ENCODE data around the gene UPP1.

Gene UPP1

DNA sequence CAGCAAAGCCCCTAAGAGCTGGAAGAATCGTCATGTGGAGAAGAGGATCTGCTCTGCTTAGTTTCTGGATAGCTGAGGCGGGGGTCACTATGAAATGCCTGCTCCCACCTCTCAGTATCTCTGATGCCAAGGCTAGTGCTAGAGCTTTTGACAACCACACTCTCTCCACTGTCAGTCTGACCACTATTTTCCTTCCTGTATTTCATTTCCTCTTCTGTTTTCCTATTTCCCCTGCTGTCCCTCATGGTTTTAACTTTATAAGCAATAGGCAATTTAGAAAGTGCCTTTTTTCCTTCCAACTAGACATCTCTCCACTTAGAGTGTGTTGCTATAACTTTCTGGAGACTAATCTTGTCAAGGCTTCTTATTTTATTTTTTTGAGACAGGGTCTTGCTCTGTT, 30.1 kb upstream of the UPP1 start:
- no peak for TF ChIP-seq CTCF (IDR thresholded peaks at IDR 0.05; ENCODE audit: low read depth, low read length, missing control alignments)
- Histone ChIP-seq H3K36me3 (replicated peaks) (no peaks in the 10 kb centered on the region), H3K4me3 (ENCODE audit: low read depth, low read length) (no peak overlapping the region), H3K27me3 (replicated peaks) (no peaks in the 10 kb centered on the region), H3K27ac (no peak overlapping the region)
- in situ Hi-C loops (cut with HindIII; ENCODE audit: low pct_ligation_motif_present, low sequenced_read_pairs) = no loop called here
- DNase-seq = no peak

DNA sequence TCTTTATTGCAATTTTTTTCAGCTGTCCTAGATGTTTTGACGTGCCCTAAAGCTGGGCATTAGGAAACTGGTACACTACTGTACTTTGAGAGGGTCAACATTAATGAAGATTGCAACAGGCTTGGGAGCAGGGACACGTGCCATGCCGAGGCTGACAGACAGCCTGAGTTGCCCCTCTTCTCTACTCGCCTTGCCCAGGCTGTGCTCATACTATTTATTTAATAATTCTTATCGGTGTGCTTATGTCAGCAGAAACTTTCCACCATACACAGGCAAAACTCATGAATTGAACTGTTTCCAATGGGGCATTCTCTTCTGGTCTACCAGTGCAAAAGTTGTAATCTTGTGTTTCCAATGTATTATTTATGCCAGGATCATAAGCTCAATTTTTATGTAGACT, 29.4 kb upstream of the UPP1 start:
- in situ Hi-C loops (cut with HindIII; ENCODE audit: low pct_ligation_motif_present, low sequenced_read_pairs) = no loop called here
- no peaks in the 10 kb centered on the region for H3K27me3 ChIP-seq (replicated peaks)
- TF ChIP-seq CTCF (IDR thresholded peaks at IDR 0.05; ENCODE audit: low read depth, low read length, missing control alignments) = no peak
- H3K4me3 ChIP-seq (ENCODE audit: low read depth, low read length) = no peak overlapping the region
- no peaks in the 10 kb centered on the region for H3K36me3 ChIP-seq (replicated peaks)
- no peak for DNase-seq
- H3K27ac ChIP-seq = no peak overlapping the region

GRCh38 chr7:48063985-48064384, 25.1 kb upstream of the UPP1 start:
- H3K27ac ChIP-seq = no peak overlapping the region
- no peaks in the 10 kb centered on the region for H3K27me3 ChIP-seq (replicated peaks)
- H3K4me3 ChIP-seq (ENCODE audit: low read depth, low read length) = no peak overlapping the region
- TF ChIP-seq CTCF (IDR thresholded peaks at IDR 0.05; ENCODE audit: low read depth, low read length, missing control alignments) = no peak
- DNase-seq = no peak
- in situ Hi-C loops (cut with HindIII; ENCODE audit: low pct_ligation_motif_present, low sequenced_read_pairs) = no loop called here
- no peaks in the 10 kb centered on the region for H3K36me3 ChIP-seq (replicated peaks)

DNA sequence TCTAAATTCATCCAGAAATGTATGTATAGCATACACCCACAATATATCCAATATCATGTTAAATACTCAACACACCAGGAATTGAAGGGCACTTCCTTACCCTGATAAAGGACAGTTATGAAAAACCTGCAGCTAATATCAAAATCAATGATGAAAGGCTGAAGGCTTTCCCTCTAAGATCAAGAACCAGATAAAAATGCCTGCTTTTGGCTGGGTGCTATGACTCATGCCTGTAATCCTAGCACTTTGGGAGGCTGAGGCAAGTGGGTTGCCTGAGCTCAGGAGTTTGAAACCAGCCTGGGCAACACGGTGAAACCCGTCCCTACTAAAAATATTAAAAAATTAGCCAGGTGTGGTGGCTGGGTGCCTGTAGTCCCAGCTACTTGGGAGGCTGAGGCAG, 21.6 kb upstream of the UPP1 start:
- no peak for TF ChIP-seq CTCF (IDR thresholded peaks at IDR 0.05; ENCODE audit: low read depth, low read length, missing control alignments)
- Histone ChIP-seq H3K4me3 (ENCODE audit: low read depth, low read length) (no peak overlapping the region), H3K27me3 (replicated peaks) (no peaks in the 10 kb centered on the region), H3K27ac (no peak overlapping the region), H3K36me3 (replicated peaks) (no peaks in the 10 kb centered on the region)
- in situ Hi-C loops (cut with HindIII; ENCODE audit: low pct_ligation_motif_present, low sequenced_read_pairs) = no loop called here
- DNase-seq = no peak

GRCh38 chr7:48074204-48074654, 14.8 kb upstream of the UPP1 start:
- TF ChIP-seq CTCF (IDR thresholded peaks at IDR 0.05; ENCODE audit: low read depth, low read length, missing control alignments) = no peak
- in situ Hi-C loops (cut with HindIII; ENCODE audit: low pct_ligation_motif_present, low sequenced_read_pairs) = no loop called here
- Histone ChIP-seq H3K27ac (no peak overlapping the region), H3K4me3 (ENCODE audit: low read depth, low read length) (no peak overlapping the region), H3K36me3 (replicated peaks) (no peaks in the 10 kb centered on the region), H3K27me3 (replicated peaks) (no peaks in the 10 kb centered on the region)
- DNase-seq = no peak

DNA sequence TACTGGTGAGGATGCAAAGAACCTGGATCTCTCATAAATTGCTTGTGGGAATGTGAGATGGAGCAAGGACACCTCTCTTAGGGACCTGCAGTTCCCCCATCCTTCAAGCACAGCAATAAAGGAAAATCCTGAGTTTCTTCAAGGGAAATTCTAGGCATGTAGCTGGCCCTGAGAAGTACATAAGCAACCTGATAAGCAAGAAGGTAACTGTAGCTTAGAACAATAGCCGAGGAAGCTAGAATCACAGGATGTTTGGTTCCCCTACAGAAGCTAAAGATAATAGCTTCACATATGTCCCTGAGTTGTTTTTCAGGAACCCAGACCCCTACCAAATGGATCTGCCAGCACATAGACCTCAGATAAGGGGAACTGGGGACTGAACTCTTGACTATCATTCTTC, 11.6 kb upstream of the UPP1 start:
- no peak overlapping the region for H3K4me3 ChIP-seq (ENCODE audit: low read depth, low read length)
- no peak overlapping the region for H3K27ac ChIP-seq
- TF ChIP-seq CTCF (IDR thresholded peaks at IDR 0.05; ENCODE audit: low read depth, low read length, missing control alignments) = no peak
- in situ Hi-C loops (cut with HindIII; ENCODE audit: low pct_ligation_motif_present, low sequenced_read_pairs) = no loop called here
- H3K27me3 ChIP-seq (replicated peaks) = no peaks in the 10 kb centered on the region
- no peaks in the 10 kb centered on the region for H3K36me3 ChIP-seq (replicated peaks)
- no peak for DNase-seq
